ENCODE measurements around the gene GCGR. TPM values are rescaled to one million over a fixed set of nuclear protein-coding genes. Genes with fewer than 3 reads are reported as not detected.

Gene GCGR
- polyA plus RNA-seq, 1 donor: 2.5 TPM

- no peak for DNase-seq
- no peak overlapping the region for H3K27ac ChIP-seq (ENCODE audit: low read length)
- H3K36me3 ChIP-seq (ENCODE audit: control insufficient read depth, insufficient read depth, low read length): peaks cover 50% of the 10 kb centered on the region
- no peaks in the 10 kb centered on the region for H3K27me3 ChIP-seq (ENCODE audit: control insufficient read depth, insufficient read depth, low read length)
- peaks cover 11% of the 10 kb centered on the region for H3K9me3 ChIP-seq (ENCODE audit: control insufficient read depth, low read depth, low read length)
- no peak overlapping the region for H3K4me3 ChIP-seq (ENCODE audit: low read length)
- no CpG with 5 or more reads among the region's 11 CpGs for WGBS (ENCODE audit: insufficient coverage, low lambda C conversion rate)
- H3K4me1 ChIP-seq (ENCODE audit: control insufficient read depth, insufficient read depth, low read length): no peaks in the 10 kb centered on the region
Measured at GRCh38 chr17:81842378-81842724, 38.4 kb downstream of the GCGR start.

- Histone ChIP-seq H3K27ac (ENCODE audit: low read length) (no peak overlapping the region), H3K4me1 (ENCODE audit: control insufficient read depth, insufficient read depth, low read length) (no peaks in the 10 kb centered on the region), H3K4me3 (ENCODE audit: low read length) (no peak overlapping the region), H3K27me3 (ENCODE audit: control insufficient read depth, insufficient read depth, low read length) (no peaks in the 10 kb centered on the region), H3K36me3 (ENCODE audit: control insufficient read depth, insufficient read depth, low read length) (peaks cover 52% of the 10 kb centered on the region), H3K9me3 (ENCODE audit: control insufficient read depth, low read depth, low read length) (peaks cover 11% of the 10 kb centered on the region)
- WGBS (ENCODE audit: insufficient coverage, low lambda C conversion rate): no CpG with 5 or more reads among the region's 21 CpGs
- no peak for DNase-seq
Measured at GRCh38 chr17:81842725-81843504, 39.0 kb downstream of the GCGR start.

DNA sequence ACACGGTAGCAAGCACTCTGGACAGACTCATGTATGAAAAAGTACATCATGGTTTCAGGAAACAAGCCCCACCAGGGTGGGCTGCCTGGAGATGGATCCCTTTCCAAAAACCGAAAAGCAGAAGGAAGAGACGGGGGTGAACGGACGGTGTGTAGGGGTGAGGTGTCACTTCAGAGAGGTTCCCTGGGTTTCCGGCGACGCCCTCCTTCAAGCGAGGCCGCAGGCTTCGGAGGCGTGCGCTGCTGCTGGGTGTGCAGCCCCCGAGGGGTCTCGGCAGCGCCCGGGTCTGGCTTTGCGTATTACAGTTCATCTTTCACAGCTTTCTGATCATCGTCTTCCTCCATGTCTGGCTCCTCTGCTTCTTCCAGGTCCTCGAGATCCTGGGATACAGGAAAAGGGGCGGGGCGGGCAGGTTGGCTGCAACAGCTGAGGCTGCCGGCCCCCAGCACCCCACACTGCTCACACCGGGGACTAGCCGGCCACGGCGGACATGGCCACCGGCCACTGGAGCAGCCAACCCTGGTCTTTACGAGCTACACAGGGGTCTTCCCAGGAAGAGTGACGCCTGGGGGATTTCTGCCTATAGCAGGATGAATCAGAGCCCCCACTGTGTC is 39.9 kb downstream of the GCGR start:
- no peaks in the 10 kb centered on the region for H3K27me3 ChIP-seq (ENCODE audit: control insufficient read depth, insufficient read depth, low read length)
- H3K27ac ChIP-seq (ENCODE audit: low read length): no peak overlapping the region
- H3K36me3 ChIP-seq (ENCODE audit: control insufficient read depth, insufficient read depth, low read length): peaks cover 56% of the 10 kb centered on the region
- no peaks in the 10 kb centered on the region for H3K4me1 ChIP-seq (ENCODE audit: control insufficient read depth, insufficient read depth, low read length)
- no peak overlapping the region for H3K4me3 ChIP-seq (ENCODE audit: low read length)
- WGBS (ENCODE audit: insufficient coverage, low lambda C conversion rate): no CpG with 5 or more reads among the region's 30 CpGs
- no peak for DNase-seq
- H3K9me3 ChIP-seq (ENCODE audit: control insufficient read depth, low read depth, low read length): peaks cover 11% of the 10 kb centered on the region

- H3K27me3 ChIP-seq (ENCODE audit: control insufficient read depth, insufficient read depth, low read length): no peaks in the 10 kb centered on the region
- peaks cover 11% of the 10 kb centered on the region for H3K9me3 ChIP-seq (ENCODE audit: control insufficient read depth, low read depth, low read length)
- H3K27ac ChIP-seq (ENCODE audit: low read length): no peak overlapping the region
- H3K4me3 ChIP-seq (ENCODE audit: low read length): no peak overlapping the region
- no peak for DNase-seq
- no peaks in the 10 kb centered on the region for H3K4me1 ChIP-seq (ENCODE audit: control insufficient read depth, insufficient read depth, low read length)
- WGBS (ENCODE audit: insufficient coverage, low lambda C conversion rate): no CpG with 5 or more reads among the region's 14 CpGs
- peaks cover 57% of the 10 kb centered on the region for H3K36me3 ChIP-seq (ENCODE audit: control insufficient read depth, insufficient read depth, low read length)
Measured at GRCh38 chr17:81844327-81844851, 40.4 kb downstream of the GCGR start.

DNA sequence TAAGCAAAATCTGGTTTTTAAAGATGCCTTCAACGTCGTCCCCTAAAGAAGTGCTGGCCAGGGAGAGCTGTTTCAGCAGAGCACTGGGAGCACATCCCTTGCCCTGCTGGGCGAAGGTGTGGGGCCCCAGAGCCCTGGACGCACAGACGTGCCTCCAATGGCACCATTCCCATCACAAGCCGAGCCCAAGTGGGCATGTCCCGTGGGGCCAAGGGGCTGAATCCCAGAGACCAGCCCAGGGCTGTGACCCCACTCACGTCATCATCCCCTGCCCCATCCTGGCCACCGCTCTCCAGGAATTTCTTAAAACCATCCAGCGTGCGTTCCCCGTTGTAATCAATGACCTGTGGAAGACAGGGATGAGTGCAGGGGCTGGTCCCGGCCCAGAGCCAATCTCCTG is 40.9 kb downstream of the GCGR start:
- DNase-seq: no peak
- no peak overlapping the region for H3K27ac ChIP-seq (ENCODE audit: low read length)
- no peaks in the 10 kb centered on the region for H3K4me1 ChIP-seq (ENCODE audit: control insufficient read depth, insufficient read depth, low read length)
- no peak overlapping the region for H3K4me3 ChIP-seq (ENCODE audit: low read length)
- H3K9me3 ChIP-seq (ENCODE audit: control insufficient read depth, low read depth, low read length): peaks cover 11% of the 10 kb centered on the region
- no peaks in the 10 kb centered on the region for H3K27me3 ChIP-seq (ENCODE audit: control insufficient read depth, insufficient read depth, low read length)
- H3K36me3 ChIP-seq (ENCODE audit: control insufficient read depth, insufficient read depth, low read length): peaks cover 61% of the 10 kb centered on the region
- WGBS (ENCODE audit: insufficient coverage, low lambda C conversion rate): no CpG with 5 or more reads among the region's 13 CpGs

DNA sequence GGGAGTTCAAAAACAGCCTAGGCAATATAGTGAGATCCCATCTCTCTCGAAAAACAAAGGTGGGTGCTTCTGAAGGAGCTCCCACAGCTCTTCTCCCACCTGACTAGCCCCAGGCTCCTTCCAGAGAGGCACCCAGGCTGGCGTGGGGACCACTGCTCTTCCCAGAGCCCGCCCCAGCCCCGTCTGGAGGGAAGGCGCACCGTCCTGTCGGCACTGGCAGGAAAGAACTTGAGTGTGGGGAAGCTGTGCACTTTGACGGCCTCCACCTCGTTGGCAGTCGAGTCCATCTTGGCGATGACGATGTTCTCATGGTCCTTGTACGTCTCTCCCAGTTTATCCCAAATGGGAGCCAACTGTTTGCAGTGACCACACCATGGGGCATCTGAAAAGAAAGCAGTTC is 41.4 kb downstream of the GCGR start:
- DNase-seq: no peak
- peaks cover 66% of the 10 kb centered on the region for H3K36me3 ChIP-seq (ENCODE audit: control insufficient read depth, insufficient read depth, low read length)
- H3K4me3 ChIP-seq (ENCODE audit: low read length): no peak overlapping the region
- H3K9me3 ChIP-seq (ENCODE audit: control insufficient read depth, low read depth, low read length): peaks cover 11% of the 10 kb centered on the region
- H3K27me3 ChIP-seq (ENCODE audit: control insufficient read depth, insufficient read depth, low read length): no peaks in the 10 kb centered on the region
- no peaks in the 10 kb centered on the region for H3K4me1 ChIP-seq (ENCODE audit: control insufficient read depth, insufficient read depth, low read length)
- H3K27ac ChIP-seq (ENCODE audit: low read length): no peak overlapping the region
- WGBS (ENCODE audit: insufficient coverage, low lambda C conversion rate): no CpG with 5 or more reads among the region's 13 CpGs

DNA sequence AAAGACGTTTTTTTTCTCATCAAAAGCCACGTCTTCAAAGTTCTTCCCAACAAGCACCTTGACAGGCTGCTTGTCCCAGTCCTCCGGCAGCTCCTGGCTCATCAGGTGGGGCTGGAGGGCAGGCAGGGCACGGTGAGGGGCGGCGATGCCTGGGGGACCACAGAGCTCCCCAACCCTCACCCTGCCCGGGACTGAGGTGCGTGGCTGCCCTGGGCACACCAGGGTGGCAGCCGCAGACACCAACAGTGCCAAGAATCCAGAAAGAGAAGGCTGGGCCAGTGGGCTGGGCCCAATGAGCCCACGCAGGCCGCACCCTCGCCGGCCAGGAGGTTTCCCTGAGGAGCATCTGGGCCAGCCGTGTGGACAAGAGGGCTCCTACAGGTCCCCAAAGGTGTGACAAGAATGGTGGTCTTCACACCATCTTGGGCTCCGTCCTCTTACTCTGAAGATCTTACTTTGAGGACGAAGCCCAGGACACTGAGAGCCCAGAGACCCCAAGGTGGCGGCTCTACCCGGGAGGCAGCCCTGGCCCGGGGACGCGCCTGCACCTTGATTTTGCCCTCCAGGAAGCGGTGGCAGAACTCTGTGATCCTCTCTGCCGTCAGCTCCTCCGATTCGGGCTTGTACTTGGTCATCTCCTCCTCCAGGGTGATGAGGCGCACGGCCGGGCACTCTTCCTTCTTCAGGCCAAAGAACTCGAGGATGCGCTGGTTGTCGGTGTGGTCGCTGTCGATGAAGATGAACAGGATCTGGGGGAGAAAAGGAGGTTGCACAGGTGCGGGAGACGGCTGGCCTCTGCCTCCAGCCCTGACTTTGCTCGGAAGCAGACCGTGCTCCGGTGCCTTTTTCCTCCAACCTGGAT is 42.2 kb downstream of the GCGR start:
- H3K36me3 ChIP-seq (ENCODE audit: control insufficient read depth, insufficient read depth, low read length): peaks cover 68% of the 10 kb centered on the region
- no peaks in the 10 kb centered on the region for H3K27me3 ChIP-seq (ENCODE audit: control insufficient read depth, insufficient read depth, low read length)
- H3K27ac ChIP-seq (ENCODE audit: low read length): no peak overlapping the region
- no peaks in the 10 kb centered on the region for H3K4me1 ChIP-seq (ENCODE audit: control insufficient read depth, insufficient read depth, low read length)
- no peak overlapping the region for H3K4me3 ChIP-seq (ENCODE audit: low read length)
- peaks cover 11% of the 10 kb centered on the region for H3K9me3 ChIP-seq (ENCODE audit: control insufficient read depth, low read depth, low read length)
- no CpG with 5 or more reads among the region's 38 CpGs for WGBS (ENCODE audit: insufficient coverage, low lambda C conversion rate)
- no peak for DNase-seq

- Histone ChIP-seq H3K27me3 (ENCODE audit: control insufficient read depth, insufficient read depth, low read length) (no peaks in the 10 kb centered on the region), H3K4me3 (ENCODE audit: low read length) (no peak overlapping the region), H3K9me3 (ENCODE audit: control insufficient read depth, low read depth, low read length) (peaks cover 11% of the 10 kb centered on the region), H3K4me1 (ENCODE audit: control insufficient read depth, insufficient read depth, low read length) (no peaks in the 10 kb centered on the region), H3K36me3 (ENCODE audit: control insufficient read depth, insufficient read depth, low read length) (peaks cover 77% of the 10 kb centered on the region), H3K27ac (ENCODE audit: low read length) (no peak overlapping the region)
- no peak for DNase-seq
- WGBS (ENCODE audit: insufficient coverage, low lambda C conversion rate): 100% methylated on average over 1 of the region's 24 CpGs
Measured at GRCh38 chr17:81846743-81847689, 43.1 kb downstream of the GCGR start.

DNA sequence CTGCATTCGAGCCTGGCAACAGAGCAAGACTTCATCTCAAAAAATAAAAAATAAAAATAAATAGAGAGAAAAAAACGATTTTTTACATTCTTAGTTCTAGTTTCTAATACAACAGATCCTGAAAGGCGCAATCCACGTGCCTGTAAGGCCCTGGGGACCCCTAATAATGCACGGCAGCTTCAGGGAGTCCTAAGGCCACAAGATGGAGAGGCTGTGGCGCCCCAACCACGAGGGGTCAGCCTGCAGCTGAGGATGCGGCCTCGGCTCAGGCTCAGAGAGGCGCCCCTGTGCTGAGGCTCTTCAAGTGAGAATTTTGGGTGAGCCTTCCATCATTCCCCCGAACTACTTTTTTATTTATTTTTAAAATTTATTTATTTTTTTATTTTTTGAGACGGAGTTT is 45.5 kb downstream of the GCGR start:
- Histone ChIP-seq H3K36me3 (ENCODE audit: control insufficient read depth, insufficient read depth, low read length) (peaks cover 80% of the 10 kb centered on the region), H3K27me3 (ENCODE audit: control insufficient read depth, insufficient read depth, low read length) (no peaks in the 10 kb centered on the region)
- 100% methylated on average over 2 of the region's 12 CpGs for WGBS (ENCODE audit: insufficient coverage, low lambda C conversion rate)

More for the DNA sequence above, 45.5 kb downstream of the GCGR start:
- Histone ChIP-seq H3K4me3 (ENCODE audit: low read length) (no peak overlapping the region), H3K9me3 (ENCODE audit: control insufficient read depth, low read depth, low read length) (peaks cover 3% of the 10 kb centered on the region), H3K4me1 (ENCODE audit: control insufficient read depth, insufficient read depth, low read length) (no peaks in the 10 kb centered on the region), H3K27ac (ENCODE audit: low read length) (no peak overlapping the region)
- no peak for DNase-seq

All from large intestine (tissue), 3 donors.